Measurements from ENCODE around the gene DNAJC13.

The DNAJC13 gene

DNA sequence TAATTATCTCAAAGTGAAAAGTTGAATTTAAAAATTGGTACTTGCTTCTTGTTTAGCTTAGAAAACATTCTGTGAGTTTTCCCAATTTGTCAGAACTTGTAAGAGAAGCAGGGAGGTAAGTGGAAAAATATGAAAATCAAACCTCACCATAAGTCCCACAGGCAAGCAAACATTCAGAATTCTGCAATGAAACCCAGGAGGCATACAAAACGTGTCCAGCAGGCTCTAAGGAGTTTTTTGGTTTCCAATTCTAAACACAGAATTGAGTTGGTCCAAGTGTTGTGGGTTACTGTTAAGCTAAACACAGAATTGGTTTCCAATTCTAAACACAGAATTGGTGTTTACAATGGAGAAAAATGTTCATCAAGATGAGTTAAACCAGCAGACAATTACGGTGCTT lies 152.7 kb downstream of the DNAJC13 start:
- no peak for DNase-seq (ENCODE audit: extremely low read depth in 1 of 2, low read depth in 1 of 2)

- DNase-seq (ENCODE audit: extremely low read depth in 1 of 2, low read depth in 1 of 2) = no peak
Observed at GRCh38 chr3:132573797-132574211, 156.5 kb downstream of the DNAJC13 start.

DNA sequence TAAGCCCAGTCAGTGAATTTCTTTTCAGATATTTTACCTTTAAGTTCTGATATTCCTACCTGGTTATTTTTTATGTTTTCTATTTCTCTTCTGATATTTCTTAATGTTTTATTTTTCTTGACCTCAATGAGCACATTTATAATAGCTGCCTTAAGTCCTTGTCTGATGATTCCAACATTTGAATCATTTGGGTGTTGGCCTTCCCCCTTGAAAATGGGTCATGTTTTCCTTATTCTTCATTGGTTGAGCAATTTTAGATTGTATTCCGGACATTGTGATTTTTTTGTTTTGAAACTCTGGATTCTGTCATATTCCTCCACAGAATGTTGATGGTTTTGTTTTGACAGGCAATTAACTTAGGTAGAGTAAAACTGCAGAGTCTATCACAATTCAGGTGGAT lies 170.1 kb downstream of the DNAJC13 start:
- no peak for DNase-seq (ENCODE audit: extremely low read depth in 1 of 2, low read depth in 1 of 2)
